Breast epithelium (tissue), 4 donors: ENCODE data around the gene LAYN. TPM values are rescaled to one million over a fixed set of nuclear protein-coding genes. Genes with fewer than 3 reads are reported as not detected.
A peak's percentile ranks its signal among the peaks of the same experiment; 100 is the strongest.

Experiments used
- DNase-seq, 2 donors: peaks; one replicate each; pipeline ENCODE4 v3.0.0-alpha.2; 2019; ENCODE audit warnings: low spot score in 2 of 2
- H3K27ac ChIP-seq, 2 donors: fragments of 200-600 bp; sonication (generic) in 1 of 2; one replicate each; pipeline ENCODE4 v1.5.1; 2016 to 2019; ENCODE audit warnings: mild to moderate bottlenecking in 1 of 2
- H3K27me3 ChIP-seq, 2 donors: fragments of 200-600 bp; sonication (generic) in 1 of 2; one replicate each; pipeline versions ENCODE4 v1.5.1 to v1.6.0; 2017 to 2019; ENCODE audit warnings: control low read depth in 1 of 2, mild to moderate bottlenecking in 1 of 2
- H3K36me3 ChIP-seq: fragments of 200-600 bp; one replicate; pipeline ENCODE4 v1.5.1; 2019
- H3K4me1 ChIP-seq, 2 donors: fragments of 200-600 bp; sonication (generic); one replicate each; pipeline ENCODE4 v1.5.1; 2016 to 2019; ENCODE audit warnings: control low read depth in 1 of 2
- H3K4me3 ChIP-seq, 3 donors: fragments of 200-600 bp; sonication (generic); 1 replicate in 2 of 3; 2 replicates in 1 of 3; pipeline ENCODE4 v1.5.1; 2016 to 2019; ENCODE audit warnings: mild to moderate bottlenecking in 3 of 3, moderate library complexity in 2 of 3
- H3K9me3 ChIP-seq, 2 donors: fragments of 200-600 bp; sonication (generic) in 1 of 2; one replicate each; pipeline ENCODE4 v1.5.1; 2016 to 2019; ENCODE audit warnings: control low read depth in 1 of 2
- POLR2A ChIP-seq: fragments of 450-650 bp; IDR thresholded peaks from one replicate; pipeline ENCODE4 v1.6.1; 2016; ENCODE audit warnings: antibody characterized with exemption, mild to moderate bottlenecking, moderate library complexity
- POLR2AphosphoS5 ChIP-seq, 3 donors: sonication (generic); formaldehyde crosslinking; IDR thresholded peaks; one replicate each; pipeline ENCODE4 v1.6.1; 2017; ENCODE audit warnings: antibody characterized with exemption in 3 of 3
- intact Hi-C: fragments of 100-400 bp; cut with DNase I; formaldehyde crosslinking; loops from one replicate; pipeline ENCODE4 v1.15.1; 2023; ENCODE audit warnings: low total_unique reads
- total RNA-seq, 3 donors: library from RNA; depleted of rRNA; stranded (reverse); fragments of >200 nt; gene quantifications; one replicate each; pipeline ENCODE4 v1.1.0, GENCODE V29; 2016
- TF ChIP-seq, protein P1 (sequence below), 3 donors: fragments of 450-650 bp; IDR thresholded peaks; one replicate each; pipeline ENCODE4 v1.5.1; 2016 to 2017; ENCODE audit warnings: antibody characterized with exemption in 3 of 3, mild to moderate bottlenecking in 3 of 3, moderate library complexity in 3 of 3

LAYN gene
- total RNA-seq, 3 donors from 2014 or later = 2.1 to 21.3 (median 19.9) TPM

DNA sequence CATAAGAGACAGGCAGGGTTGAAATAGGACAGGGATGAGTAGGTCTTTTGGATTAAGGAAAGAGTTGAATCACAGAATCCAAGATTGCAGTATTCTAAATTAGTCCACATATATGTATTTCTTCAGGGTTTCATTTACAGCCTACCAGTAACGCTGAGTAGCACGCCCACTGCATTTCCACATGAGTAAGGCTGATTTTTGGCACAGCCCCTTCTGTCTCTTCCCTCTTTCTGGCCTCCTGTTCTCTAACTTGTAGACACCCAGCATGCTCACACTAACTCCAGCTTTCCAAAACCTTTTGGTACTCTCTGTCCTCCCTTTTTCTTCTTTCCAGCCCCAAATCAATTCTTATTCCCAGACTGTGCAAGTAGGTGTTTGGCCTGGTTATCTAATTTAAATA lies 58.0 kb downstream of the LAYN start:
- no peak for DNase-seq
- Histone ChIP-seq H3K9me3 (no peaks in the 10 kb centered on the region), H3K27me3 (no peaks in the 10 kb centered on the region), H3K27ac (no peak overlapping the region), H3K4me1 (no peaks in the 10 kb centered on the region), H3K4me3 (no peak overlapping the region), H3K36me3 (no peaks in the 10 kb centered on the region)
- intact Hi-C loops = loop anchor here (10.0 kb wide), 1 partner anchor 176 kb away; no protein-coding TSS in a partner anchor
- no peak for TF ChIP-seq POLR2AphosphoS5 (IDR thresholded peaks at IDR 0.05)
- TF ChIP-seq POLR2A = no peak
- TF ChIP-seq, protein P1, sequence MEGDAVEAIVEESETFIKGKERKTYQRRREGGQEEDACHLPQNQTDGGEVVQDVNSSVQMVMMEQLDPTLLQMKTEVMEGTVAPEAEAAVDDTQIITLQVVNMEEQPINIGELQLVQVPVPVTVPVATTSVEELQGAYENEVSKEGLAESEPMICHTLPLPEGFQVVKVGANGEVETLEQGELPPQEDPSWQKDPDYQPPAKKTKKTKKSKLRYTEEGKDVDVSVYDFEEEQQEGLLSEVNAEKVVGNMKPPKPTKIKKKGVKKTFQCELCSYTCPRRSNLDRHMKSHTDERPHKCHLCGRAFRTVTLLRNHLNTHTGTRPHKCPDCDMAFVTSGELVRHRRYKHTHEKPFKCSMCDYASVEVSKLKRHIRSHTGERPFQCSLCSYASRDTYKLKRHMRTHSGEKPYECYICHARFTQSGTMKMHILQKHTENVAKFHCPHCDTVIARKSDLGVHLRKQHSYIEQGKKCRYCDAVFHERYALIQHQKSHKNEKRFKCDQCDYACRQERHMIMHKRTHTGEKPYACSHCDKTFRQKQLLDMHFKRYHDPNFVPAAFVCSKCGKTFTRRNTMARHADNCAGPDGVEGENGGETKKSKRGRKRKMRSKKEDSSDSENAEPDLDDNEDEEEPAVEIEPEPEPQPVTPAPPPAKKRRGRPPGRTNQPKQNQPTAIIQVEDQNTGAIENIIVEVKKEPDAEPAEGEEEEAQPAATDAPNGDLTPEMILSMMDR (IDR thresholded peaks at IDR 0.05) = no peak

DNA sequence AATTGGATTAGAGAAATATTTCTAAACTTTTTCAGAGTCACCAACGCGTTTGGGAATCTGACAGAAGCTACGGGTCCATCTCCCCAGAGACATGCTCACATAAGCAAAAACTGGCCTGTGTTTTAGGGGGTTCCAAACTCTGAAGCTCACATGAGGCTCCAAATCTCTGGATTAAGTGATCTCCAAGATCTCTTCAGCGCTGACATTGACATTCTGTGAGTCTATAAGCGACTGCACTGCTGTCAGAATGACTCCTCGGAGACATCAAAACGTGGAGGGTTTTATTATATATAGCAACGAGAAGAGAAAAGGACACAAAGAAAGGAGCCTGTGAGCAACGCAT lies 61.1 kb downstream of the LAYN start:
- Histone ChIP-seq H3K4me3 (peak overlapping the region; percentile 78 to 93 (median 82)), H3K27me3 (no peaks in the 10 kb centered on the region), H3K9me3 (no peaks in the 10 kb centered on the region), H3K4me1 (peaks cover 0 to 3% of the 10 kb centered on the region in 2 donors), H3K27ac (peak overlapping the region; percentile 96 to 99), H3K36me3 (no peaks in the 10 kb centered on the region)
- intact Hi-C loops = no loop called here
- no peak for DNase-seq
- TF ChIP-seq POLR2AphosphoS5 (IDR thresholded peaks at IDR 0.05) (no peak), POLR2A (no peak)
- TF ChIP-seq, protein P1 (IDR thresholded peaks at IDR 0.05) = no peak

DNA sequence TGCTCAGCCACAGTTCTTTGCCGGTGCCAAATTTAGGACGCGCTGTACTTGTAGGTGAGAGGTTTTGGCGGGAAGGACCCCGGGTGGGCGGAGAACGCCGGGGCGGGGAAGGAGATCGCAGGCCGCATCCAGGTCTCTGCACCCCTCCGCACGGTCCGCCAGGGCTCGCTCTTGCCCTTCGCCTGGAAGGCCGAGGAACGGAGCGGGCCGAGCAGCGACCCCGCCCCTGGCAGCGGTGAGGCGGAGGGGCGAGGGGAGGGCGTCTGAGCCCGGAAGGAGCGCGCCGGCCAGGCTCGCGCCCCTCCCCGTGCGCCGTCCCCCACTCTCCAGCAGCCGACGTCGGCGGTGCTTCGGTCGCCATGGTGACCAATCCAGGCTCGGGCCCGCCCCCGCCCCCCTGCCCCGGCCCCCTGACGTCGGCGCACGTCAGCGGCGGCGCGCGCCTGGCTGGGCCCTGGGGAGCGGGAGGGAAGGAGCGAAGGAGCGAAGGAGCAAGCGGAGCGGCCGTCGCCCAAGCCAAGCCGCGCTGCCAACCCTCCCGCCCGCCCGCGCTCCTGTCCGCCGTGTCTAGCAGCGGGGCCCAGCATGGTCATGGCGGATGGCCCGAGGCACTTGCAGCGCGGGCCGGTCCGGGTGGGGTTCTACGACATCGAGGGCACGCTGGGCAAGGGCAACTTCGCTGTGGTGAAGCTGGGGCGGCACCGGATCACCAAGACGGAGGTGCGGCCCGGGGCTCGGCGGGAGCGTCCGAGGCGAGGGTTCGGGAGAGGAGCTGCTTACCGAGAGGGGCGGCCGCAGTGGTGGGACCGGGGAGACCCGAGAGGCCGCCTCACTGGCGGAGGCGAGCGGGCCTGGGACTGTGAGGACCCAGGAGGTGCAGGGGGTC lies 61.7 kb downstream of the LAYN start, which contains the start of gene SIK2:
TSS of gene SIK2 (plus strand) at position 471 of the 886 bp plus-strand sequence. CDS start at position 586, 115 bp downstream.
- Histone ChIP-seq H3K9me3 (no peaks in the 10 kb centered on the region), H3K36me3 (no peaks in the 10 kb centered on the region), H3K27me3 (no peaks in the 10 kb centered on the region), H3K4me1 (peaks cover 0 to 3% of the 10 kb centered on the region in 2 donors), H3K27ac (peak within 1 kb of the TSS; percentile 96 to 99), H3K4me3 (peak within 1 kb of the TSS; percentile 78 to 93 (median 82))
- peak; percentile 90 to 94 for DNase-seq
- intact Hi-C loops = no loop called here
- TF ChIP-seq POLR2AphosphoS5 (IDR thresholded peaks at IDR 0.05) (peak; percentile 54 to 85 (median 82)), POLR2A (no peak)
- TF ChIP-seq, protein P1 (IDR thresholded peaks at IDR 0.05) = peak; percentile 80 to 96 (median 96)

DNA sequence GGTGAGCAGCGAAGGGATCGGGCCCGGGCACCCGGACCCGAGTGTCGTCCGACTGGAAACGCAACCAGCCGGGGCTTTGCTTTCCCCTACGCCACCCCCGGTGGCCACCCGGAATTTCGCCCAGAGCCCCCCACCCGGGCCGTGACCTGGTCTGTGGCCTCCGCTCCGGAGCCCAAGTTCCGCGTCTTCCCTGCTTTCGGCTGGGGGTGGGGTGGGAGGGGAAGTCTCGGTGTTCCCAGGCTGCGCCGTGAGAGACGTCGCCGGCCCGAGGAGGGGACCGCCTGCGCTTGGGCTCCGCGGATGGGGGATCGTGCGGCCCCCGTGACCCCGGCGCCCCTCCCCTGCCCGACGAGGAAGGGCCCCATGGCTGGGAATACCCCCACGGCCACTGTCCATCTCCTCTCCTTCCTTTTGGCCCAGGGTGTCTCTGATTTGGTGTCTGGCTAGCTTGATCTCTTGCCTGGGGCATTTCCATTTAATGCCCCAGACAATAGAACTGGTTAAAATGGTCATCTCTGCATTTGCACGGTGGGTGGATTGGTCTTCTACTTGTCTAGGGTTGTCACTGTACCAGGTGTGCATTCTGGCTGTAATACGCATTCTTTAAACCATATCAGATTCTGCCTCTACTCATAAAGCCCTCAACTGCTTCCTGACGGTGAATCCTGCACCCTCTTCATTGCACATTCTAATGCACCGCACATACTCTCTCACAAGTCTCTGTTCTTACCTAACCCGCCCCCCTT lies 62.5 kb downstream of the LAYN start:
- Histone ChIP-seq H3K36me3 (no peaks in the 10 kb centered on the region), H3K4me3 (peak overlapping the region; percentile 78 to 93 (median 82)), H3K27ac (peak overlapping the region; percentile 96 to 99), H3K4me1 (peaks cover 0 to 3% of the 10 kb centered on the region in 2 donors), H3K9me3 (no peaks in the 10 kb centered on the region), H3K27me3 (no peaks in the 10 kb centered on the region)
- DNase-seq = peak; percentile 31 to 54
- no peak for TF ChIP-seq POLR2A
- TF ChIP-seq, protein P1 (IDR thresholded peaks at IDR 0.05) = no peak
- no peak for TF ChIP-seq POLR2AphosphoS5 (IDR thresholded peaks at IDR 0.05)
- intact Hi-C loops = no loop called here
